Fibroblast of peridontal ligament (primary cell): ENCODE measurements around the gene RIPK3.

Experiments
- DNase-seq: peaks from one replicate; pipeline ENCODE4 v3.0.0-alpha.2; 2010; ENCODE audit errors: extremely low read depth

The RIPK3 gene

DNA sequence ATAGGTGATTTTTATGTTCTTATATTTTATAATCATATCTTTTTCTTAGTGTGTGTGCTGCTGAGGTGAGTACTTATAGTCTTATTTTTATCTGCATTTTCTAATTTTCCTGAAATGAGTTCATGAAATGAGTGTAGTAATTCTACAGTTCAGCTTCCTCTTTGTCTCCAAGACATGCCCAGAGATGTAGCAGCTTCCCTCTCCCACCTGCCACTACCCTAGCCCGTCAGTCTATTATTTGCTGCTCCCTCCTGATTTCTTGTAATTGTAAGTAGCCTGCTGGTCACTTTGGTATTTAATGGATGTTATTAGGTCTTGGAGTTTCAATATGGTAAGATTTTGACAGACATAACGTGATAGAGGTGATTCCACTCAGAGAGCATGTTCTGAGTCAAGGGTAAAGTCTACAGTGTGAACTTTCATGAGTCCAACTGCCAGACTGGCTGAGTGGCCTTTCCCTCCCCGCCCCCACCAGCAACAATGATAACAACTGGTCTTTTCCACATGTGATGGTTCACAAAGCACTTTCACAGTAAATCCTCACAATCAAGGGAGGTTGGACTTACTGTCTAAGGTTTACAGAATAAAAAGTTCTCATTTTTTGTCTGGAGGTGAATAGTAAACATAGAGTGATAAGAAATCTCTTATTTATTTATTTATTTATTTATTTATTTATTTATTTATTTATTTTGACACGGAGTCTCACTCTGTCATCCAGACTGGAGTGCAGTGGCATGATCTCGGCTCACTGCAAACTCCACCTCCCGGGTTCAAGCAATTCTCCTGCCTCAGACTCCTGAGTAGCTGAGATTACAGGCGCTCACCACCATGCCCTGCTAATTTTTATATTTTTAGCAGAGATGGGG, 4.2 kb upstream of the RIPK3 start:
- DNase-seq, result no peak

DNA sequence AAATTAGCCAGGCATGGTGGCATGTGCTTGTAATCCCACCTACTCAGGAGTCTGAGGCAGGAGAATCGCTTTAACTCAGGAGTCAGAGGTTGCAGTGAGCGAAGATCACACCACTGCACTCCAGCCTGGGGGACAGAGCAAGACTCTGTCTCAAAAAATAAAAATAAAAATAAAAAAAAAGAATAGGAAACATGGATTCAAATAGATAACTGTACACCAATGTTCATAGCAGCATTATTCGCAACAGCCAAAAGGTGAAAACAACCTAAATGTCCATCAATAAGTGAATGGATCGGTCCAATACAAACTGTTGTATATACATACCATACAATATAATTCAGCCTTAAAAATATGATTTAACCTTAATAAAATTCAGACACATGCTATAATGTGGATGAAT, 3.1 kb upstream of the RIPK3 start:
- no peak for DNase-seq

- DNase-seq, result no peak
Observed at GRCh38 chr14:24340606-24341005, 815 bp upstream of the RIPK3 start.

GRCh38 chr14:24338843-24339242, 948 bp downstream of the RIPK3 start:
- DNase-seq, result no peak

DNA sequence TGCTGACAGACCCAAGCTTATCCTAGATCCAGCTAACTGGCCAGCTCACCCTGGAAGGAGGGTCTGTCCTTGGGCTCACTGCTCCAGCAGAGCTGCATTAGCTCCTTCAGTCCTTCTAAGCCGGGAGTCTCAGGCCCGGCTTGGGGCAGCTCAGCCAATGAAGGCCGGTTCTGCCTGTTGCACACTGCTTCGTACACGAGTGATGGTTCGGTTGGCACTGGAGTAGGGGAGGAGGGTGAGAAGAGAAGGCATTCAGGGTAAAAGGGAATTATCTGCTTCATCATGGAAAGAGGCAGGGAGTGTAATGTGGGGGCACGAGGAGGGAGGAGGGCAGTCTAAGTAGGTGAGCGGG, 2.0 kb downstream of the RIPK3 start:
- no peak for DNase-seq

- no peak for DNase-seq
Observed at GRCh38 chr14:24337144-24337823, 2.5 kb downstream of the RIPK3 start.

DNA sequence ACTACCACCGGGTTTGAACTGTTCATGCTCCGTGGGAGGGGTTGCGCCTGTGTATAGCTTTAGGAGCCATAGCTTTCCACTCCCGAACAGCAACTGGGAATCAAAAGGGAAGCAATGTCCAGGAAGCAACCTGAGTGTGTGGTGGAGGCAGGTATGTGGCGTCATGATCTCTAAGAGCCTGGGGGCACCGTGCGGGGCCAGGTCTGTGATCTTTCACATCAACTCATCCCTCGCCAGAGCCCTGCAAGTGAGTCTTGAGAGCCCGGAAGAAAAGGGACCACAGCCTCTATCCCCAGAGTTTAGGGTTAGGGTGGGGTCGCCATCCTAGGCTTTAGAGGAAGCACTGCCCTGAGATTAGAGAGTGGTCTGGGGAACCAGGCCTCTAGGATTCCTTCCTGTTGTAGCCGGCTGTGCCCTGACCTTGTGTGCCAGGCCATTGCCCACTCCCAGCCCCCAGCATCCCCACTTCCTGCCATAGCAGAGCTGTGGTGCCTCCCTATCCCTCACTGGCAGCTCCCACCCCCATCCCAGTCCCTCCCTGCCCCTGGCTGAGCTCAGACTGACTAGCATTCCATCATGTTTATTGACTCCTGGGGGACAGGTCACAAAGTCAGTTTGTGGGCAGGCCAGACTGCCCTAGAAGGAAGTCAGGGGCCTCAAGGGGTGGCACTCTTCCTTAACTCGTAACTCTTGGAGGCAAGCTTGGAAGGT, 4.2 kb downstream of the RIPK3 start:
- DNase-seq, result no peak

DNA sequence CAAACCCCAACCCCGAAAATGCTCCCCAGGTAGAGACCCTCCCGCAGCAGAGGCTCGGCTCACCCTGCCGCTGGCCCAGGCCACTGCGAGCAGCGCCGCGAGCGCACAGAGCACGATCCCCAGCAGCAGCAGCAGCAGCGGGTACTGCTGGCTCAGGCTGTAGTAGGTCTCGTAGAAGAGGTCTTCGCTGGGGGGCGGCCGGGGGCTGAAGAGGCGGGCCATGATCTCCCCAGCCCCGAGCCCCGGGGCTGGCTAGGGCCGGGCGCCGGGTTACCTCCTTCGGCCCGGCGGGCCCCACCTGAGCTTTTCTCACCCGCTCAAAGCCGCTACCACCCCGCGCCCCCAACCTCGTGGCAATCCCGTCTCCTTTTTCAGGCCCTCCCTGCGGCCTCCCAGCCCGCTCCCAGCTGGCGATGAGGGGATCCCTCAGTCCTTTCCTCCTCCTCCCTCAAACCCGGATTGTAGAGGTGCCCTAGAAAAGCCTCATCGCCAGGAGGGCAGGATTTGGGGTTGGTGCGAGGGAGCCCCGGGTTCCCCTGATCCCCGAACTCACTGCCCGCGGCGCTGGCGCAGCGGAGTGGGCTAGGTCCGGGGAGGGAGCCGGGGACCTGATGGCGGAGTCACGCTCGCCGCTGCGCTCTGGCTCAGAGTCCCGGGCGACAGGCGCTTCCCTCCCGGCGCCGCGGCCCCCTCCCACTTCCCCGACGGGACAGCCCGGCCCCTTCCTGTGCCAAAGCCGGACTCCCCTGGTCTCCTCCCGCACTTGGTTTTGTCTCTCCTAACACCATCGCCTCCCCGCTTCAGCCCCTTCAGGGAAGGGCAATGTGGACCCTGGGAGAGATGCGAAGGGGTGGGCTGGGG, 5.1 kb downstream of the RIPK3 start, which contains the start of gene ADCY4:
Gene ADCY4 (minus strand): TSS at position 641 of the 861 bp plus-strand sequence. CDS start 419 bp downstream, at position 222.
- DNase-seq, result peak; percentile 23

DNA sequence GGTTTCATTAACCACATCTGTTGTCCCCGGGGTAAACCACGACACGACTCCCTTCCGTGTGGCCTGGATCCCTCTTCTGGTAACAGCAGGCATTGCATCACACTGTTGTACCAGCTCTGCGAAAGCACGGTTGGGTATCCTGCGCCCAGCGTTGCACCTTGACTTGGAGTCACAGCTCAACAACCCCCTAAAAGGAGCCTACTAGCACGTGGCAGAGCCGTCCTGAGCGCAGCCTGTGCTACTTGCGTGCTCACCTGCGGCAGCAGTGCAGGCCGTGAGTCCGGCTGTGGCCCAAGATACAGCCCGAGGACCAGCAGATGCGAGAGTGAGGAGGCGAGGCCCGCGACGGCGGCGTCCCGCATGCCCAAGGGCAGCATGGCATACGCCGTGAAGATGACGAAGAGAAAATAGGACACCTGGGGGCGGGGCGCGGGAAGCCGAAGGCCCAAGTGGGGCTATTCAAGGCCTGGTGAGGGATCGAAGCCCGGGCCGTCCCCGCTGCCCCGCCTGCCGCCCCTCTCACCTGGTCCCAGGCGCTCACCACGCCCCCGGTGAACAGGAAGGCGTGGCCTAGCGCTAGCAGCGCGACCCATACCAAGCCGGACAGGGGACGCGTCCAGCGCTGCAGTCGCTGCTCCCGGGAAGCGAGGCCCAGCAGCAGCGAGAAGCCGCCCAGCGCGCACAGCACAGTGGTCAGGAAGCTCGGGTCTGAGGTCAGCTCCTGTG, 7.4 kb downstream of the RIPK3 start:
- peak; percentile 57 for DNase-seq

- no peak for DNase-seq
Observed at GRCh38 chr14:24331731-24332267, 8.0 kb downstream of the RIPK3 start.

DNA sequence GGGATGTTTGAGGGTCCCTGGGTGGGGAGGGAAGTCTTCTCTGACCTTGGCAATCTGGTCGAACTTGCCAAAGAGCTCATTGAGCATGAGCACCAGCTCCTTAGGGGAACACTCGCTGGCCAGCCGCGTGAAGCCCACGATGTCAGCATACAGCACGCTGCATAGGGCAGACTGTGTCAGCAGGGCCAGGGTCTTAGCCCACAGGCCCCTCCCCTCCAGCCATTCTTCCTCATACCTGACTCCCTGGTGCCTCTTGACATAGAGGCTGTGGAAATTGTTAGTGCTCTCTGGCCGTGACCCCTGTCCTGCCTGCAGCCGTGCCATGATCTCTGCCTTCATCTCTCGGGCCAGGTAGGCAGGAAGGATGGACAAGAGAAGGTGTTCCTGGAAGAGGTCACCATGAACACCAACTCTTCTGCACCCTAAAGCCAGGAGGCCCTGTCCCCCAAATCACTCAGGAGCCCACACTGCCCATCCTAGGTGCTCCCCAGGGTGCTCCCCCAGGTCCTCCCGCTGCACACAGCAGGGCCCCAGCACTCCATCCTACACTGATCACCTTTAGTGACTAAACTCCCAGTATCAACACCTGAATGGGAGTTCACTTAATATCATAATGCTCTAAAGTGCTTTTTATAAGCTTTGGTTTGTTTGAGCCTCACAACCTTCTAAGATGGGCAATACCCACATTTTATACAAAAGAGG, 8.7 kb downstream of the RIPK3 start:
- DNase-seq, result no peak

GRCh38 chr14:24329736-24330135, 10.1 kb downstream of the RIPK3 start:
- DNase-seq, result no peak

DNA sequence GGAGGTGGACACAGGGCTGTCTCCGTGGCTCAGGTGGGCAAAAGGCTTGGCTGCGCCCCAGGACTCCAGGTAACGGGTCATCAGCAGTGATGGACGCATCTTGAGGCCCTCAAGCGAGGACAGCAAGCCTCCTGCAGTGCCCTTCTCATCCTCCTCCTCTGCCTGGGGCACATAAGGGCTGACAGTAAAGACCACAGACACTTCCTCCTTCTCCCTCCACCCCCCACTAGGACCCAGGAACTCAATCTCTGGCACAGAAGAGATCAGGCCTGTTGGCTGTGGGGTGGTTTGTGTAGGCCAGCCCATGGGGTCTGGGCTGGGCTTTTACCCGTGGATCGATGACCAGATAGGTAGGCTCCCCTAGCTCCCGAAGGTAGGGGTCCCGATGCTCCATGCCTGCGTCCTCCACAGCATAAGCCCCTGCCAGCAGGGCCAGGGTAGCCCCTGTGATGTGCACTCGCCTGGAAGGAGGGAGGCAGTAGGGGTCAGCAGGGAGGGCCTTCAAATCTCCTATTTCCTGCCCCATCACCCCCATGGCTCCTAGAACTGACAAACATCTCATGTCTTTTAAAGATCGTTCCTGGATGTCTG, 10.6 kb downstream of the RIPK3 start:
- no peak for DNase-seq

- peak; percentile 26 for DNase-seq
Observed at GRCh38 chr14:24327914-24328313, 11.9 kb downstream of the RIPK3 start.

DNA sequence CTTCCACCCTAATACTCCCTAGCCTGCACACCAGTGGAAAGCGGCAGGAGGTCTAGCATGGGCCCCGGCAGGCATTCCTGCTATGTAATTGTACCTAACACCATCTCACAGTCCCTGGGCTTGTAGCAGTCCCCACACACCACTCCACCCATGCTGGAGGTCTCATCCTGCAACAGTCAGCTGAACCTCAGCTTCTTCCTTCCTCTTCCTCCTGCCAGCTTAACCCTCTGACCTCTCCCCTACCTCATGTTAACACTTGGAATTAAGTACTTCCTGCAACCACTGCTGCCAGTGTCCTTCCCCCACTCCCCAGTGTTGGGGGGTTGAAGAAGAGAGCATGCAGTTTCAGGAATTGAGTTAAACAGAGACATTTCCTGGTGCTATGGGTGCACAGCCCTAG, 12.5 kb downstream of the RIPK3 start:
- no peak for DNase-seq

GRCh38 chr14:24325963-24326362, 13.8 kb downstream of the RIPK3 start:
- no peak for DNase-seq

DNA sequence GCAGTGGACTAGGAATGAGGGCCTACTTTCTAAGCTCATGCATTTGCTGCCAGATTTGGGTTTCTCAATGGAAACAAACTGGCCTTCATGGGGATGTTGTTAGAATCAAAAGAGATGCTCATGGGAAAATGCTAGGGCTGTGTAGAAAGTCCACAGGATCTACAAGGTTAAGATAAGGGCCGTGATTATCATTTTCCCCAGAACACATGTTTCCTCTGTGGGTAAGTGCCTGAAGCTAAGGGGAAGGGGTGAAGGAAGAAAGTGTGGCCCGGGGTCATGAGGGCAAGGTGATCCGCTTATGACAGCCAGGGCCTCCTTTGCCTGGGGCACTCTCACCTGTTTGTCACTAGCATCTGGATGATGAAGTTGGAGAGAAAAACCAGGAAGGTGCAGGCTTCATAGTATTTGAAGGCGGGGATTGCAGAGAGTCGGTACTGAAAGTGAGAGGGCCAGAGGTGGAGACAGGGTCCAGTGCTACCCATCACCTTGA, 14.7 kb downstream of the RIPK3 start:
- DNase-seq, result no peak

- no peak for DNase-seq
Observed at GRCh38 chr14:24324024-24324423, 15.8 kb downstream of the RIPK3 start.

DNA sequence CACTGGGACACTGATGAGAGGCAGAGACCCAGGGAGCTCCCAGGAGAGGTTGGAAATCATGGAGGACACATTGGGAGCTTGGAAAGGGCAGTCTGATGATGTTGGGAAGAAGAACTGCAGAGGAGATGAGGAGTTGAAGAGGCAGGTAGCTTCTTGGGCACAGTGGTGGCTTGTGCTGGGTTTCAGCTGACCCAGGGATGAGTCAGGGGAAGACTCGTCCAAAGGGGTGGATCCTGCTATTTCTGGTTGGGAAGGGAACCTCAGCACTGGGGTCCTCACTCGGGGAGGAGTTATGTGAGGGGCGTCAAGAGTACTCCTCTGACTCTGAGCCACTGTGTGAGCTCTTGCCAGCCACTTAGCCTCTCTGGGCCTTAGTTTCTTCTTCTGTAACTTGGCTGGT, 16.4 kb downstream of the RIPK3 start:
- no peak for DNase-seq
